MV-4-11 (cell line): ENCODE measurements around the gene TACC3.

Source experiments
- DNase-seq: peaks from one replicate; lab custom pipeline; 2025; lab: John Stamatoyannopoulos, UW

Gene TACC3

DNA sequence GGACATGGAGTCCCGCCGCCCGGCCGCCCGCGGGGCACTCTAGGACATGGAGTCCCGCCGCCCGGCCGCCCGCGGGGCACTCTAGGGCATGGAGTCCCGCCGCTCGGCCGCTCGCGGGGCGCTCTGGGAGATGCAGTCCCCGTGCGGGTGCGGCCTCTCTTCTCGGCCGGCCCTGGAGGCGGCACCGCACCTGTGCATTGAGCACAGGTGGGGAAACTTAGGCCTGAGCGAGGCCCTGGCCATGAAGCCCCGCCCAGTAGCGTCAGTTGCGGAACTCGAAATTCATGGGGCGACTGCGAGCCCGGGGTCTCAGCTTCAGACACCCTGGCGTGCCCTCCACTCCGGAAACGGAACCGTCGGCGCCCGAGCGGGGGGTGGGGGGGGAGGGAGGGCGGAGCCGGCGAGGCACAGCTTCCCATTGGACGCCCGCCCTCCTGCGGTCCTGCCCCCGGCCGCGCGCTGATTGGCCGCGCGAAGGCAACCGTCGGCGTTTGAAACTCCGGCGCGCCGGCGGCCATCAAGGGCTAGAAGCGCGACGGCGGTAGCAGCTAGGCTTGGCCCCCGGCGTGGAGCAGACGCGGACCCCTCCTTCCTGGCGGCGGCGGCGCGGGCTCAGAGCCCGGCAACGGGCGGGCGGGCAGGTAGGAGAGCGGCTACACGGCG, at the start of gene TACC3, which contains the start of gene TMEM129:
Gene TACC3 (plus strand): TSS at position 519 of the 663 bp plus-strand sequence. CDS start 1,901 bp downstream, outside the sequence.
Gene TMEM129 (minus strand): TSS at position 321 of the 663 bp plus-strand sequence. CDS start 486 bp downstream, outside the sequence.
- peak; percentile 86 for DNase-seq

DNA sequence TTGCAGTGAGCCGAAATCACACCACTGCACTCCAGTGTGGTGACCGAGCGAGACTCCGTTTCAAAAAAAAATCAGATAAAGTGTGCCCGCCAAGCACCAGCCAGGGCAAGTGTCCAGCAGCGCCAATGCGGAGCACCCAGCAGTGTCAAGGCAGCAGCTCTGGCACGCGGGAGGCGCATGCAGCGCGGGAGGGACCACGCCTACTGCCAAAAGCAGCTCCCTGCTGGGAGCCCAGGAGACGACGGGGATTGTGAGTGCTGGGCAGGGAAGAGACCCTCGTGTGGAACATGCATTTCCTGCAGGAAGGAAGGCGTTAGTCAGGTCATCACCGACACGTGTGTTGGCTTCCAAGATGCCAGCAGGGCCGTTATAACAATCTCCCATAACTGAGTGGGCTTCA, 47.6 kb upstream of the TACC3 start:
- DNase-seq = no peak

GRCh38 chr4:1674682-1675081, 46.6 kb upstream of the TACC3 start:
- DNase-seq = no peak

DNA sequence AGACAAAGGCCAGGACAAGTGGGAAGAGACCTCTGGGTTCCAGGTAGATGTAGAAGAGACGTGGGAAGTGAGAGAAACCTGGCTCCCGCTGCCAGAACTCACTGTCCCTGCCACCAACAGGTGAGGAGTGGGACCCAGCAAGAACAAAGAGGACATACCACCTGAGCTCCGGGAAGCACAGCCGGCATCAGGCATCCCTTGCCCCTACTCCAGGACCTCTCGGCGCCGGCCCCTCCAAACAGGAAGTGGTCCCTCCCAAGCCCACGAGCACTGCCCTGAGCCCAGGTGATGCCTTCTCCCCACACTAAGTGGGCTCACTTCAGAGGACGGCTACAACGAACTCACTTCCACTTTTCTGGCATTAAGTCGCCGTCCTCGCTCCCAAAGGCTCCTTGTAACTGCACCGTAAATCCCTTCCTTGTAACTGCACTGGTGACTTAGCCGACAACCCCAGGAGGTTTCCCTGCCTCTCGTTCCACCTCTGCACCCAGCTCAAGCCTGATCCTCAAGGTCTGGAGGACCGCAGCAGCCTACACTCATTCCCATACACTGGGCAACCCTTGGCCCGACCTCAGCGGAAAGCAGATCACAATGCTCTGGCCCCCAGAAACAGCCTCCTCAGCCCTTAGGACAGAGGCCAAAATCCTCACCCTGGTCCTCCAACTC, 46.1 kb upstream of the TACC3 start:
- DNase-seq = no peak

- DNase-seq = no peak
Observed at GRCh38 chr4:1675802-1676137, 45.6 kb upstream of the TACC3 start.

GRCh38 chr4:1676605-1677525, 44.5 kb upstream of the TACC3 start:
- no peak for DNase-seq

DNA sequence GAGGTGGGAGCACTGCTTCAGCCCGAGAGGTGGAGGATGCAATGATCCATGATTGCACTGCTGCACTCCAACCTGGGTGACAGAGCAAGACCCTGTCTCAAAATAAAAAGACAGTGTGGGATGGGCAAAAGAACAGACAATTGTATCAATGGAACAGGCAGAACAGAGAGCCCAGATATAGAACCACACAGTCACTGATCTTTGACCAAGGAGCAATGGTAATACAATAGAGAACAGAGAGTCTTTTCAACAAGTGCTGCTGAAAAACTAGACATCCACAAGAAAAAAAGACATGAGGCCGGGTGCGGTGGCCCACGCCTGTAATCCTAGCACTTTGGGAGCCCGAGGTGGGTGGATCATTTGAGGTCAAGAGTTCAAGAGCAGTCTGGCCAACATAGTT, 43.1 kb upstream of the TACC3 start:
- DNase-seq = no peak

DNA sequence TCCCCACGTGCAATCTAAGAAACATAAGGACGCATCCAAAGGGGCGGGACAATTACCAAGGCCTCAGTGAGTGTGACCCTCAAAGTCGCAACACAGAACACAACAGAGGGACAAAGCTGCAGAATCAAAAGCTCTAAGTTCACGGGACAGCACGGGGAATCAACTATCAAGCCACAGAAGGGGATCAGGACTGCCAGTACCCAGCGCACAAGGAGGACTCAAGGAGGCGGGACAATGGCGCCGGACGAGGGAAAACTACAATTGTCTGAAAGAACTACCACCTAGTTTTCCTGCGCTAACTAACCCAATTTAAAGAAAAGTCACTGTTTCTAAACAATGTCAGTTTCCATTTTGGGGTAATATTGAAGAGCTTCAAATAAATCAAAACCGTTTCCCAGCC, 38.5 kb upstream of the TACC3 start:
- DNase-seq = no peak

GRCh38 chr4:1683261-1683735, 38.0 kb upstream of the TACC3 start:
- DNase-seq = peak; percentile 36

GRCh38 chr4:1683736-1684505, 37.4 kb upstream of the TACC3 start, which contains the start of gene FAM53A:
TSS of gene FAM53A (minus strand) at chr4:1684313. CDS start at chr4:1668741, 15,572 bp downstream.
- peak; percentile 80 for DNase-seq

DNA sequence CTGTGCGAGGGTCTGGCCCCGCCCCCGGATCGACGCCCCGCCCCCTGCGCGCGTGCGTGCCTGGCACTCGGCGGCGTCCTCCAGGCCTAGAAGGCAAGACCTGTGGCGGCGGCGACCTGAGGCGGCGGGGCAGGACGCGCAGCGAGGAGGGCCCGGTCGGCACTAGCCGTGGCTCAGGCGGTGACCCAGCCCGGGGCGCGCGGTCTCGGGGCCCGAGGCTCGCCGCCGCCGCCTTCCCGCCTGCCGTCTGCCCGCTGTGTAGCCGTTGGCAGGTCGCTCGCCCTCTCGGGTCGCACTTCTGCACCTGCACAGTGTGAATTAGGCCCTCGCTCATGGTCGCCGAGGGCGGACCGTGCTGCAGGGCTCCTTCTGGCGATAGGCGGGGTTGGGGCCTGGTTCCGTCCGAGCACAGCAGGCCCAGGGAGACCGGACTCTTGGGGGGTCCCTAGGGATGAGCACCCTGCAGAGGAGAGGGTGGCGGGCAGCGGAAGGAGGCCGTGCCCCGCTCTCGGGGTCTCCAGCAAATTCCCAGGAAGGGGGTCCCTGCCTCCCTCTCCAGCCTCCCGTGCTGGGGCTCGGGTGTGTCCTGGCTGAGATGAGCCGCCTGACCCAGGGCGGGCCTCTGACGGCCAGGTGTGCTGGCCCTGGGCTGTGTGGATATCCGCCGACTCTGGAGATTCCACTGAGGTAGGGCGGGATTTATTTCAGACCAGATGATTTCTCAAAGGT, 36.7 kb upstream of the TACC3 start:
- no peak for DNase-seq

DNA sequence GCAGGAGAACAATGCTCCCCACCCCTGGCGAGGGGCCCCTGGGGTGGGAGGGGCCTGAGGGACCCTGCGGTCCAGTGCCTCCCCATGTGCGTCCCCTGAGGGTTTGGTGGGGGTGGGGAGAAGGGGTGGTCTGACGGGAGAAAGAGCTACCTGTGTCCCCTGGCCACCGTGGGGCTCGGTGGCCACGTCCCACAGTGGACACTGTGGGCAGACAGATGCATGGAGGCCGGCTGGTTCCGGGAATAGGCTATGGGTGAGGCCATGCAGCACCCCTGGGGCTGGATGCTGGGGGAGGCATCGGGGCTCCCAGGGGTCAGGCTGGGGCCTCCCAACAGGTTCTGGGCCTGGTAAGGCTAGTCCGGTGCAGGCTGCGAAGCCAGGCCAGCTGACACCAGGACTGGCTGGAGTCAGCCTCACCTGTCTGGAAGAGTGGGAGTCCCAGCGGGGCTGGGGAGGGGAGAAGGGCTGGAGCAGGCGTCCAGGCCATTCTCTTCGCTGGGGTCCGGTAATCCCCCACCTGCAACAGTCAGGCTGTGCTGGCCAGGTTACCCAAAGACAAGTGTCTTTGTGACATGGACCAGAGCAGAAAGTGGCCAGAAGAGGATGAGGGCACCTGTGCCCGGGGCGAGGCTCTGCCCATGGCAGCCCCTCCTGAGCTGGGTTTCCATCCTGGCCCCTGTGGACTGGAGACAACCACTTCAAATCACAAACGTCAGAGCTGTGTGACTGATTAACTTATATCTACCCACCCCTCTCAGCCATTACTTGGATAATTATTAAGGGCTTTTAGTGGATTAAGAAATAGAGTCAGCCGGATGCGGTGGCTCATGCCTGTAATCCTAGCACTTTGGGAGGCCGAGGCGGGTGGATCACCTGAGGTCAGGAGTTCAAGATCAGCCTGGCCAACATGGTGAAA, 35.8 kb upstream of the TACC3 start:
- DNase-seq = no peak

DNA sequence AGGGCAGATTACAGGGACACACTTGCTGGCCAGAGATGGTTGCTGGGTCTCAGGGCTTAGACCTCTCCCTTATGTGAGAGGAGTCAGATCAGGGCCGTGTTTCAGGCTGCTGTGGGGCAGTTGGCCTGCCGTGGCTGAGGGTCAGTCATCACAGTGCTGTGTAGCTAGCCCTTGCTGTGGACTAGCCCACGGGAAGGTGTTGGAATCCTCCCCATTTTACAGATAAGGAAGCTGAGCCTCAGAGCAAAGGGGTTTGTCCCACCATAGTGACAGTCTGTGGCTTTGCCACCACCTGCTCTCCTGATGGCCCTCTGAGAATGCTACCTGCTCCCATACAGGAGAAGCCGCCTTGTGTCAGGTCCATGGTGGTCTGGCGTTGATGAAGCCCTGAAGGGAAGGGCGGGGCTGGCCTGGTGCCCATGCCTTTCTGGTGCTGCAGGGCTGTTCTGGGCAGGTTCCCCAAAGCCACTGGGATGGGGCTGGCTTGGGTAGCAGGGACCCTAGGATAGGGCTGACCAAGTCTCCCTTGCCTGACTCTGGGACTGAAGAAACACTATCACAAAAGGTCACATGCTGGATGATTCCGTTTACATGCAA, 34.8 kb upstream of the TACC3 start:
- no peak for DNase-seq

DNA sequence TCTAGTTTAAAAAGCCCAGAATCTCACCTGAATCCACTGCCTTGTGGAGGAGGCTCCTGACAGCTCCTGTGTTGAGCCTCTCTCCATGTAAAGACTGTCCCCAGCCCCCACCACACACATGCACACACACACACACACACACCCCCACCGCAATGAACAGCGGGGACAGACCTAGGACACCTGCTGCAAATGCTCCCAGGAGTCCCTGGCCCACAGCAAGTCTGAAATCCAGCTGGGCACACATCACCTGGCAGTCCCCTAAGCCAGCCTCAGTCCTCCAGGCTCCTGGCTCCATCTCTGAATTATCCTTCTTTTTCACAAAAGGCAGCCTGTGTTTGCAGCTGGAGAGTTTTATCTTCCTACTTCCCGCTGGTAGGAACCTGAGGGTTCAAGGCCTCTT, 30.6 kb upstream of the TACC3 start:
- no peak for DNase-seq

- no peak for DNase-seq
Observed at GRCh38 chr4:1691737-1692373, 29.5 kb upstream of the TACC3 start.

- DNase-seq = peak; percentile 62
Observed at GRCh38 chr4:1693131-1693896, 28.0 kb upstream of the TACC3 start.

DNA sequence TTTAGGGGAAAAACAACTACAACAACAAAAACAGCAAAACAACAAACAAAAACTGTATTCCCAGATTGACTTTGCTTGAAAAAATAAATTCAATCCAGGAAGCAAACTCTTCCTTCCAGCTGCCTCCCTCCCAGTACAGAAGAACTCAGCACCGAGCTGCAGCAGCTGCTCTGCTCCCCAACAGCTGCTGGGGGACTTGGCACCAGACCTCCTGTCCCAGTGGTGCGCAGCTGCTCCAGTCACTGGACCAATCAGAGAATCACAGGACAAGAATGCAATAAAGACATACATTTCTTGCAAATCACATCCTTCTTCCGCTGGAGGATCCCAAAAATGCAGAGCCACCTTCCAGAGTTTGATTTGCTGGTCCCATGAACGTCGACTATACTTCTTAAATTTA, 25.4 kb upstream of the TACC3 start:
- no peak for DNase-seq

DNA sequence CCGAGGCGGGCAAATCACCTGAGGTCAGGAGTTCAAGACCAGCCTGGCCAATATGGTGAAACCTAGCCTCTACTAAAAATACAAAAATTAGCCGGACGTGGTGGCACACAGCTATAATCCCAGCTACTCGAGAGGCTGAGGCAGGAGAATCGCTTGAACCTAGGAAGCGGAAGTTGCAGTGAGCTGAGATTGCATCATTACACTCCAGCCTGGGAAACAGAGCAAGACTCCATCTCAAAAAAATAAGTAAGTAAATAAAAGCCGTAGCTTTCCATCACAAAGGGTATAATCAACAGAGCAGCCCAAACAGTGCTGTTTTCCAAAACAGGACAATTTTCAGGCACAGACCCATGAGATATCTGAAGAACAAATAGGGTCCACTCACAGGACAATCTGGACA, 19.6 kb upstream of the TACC3 start:
- DNase-seq = peak; percentile 73
